B cell (primary cell): ENCODE results near the gene CDC34. TPM values are rescaled to one million over a fixed set of nuclear protein-coding genes. Genes with fewer than 3 reads are reported as not detected.
A peak's percentile ranks its signal among the peaks of the same experiment; 100 is the strongest.

Experiments
- ATAC-seq: fragments of 200-7000 bp; cut with Tn5 transposase; one replicate; pipeline ENCODE4 v1.10.0; 2021; ENCODE audit warnings: low read depth, mild to moderate bottlenecking, moderate number of reproducible peaks, moderate library complexity
- CTCF ChIA-PET: fragments of 350-600 bp; sonication (Branson Sonifier 250); formaldehyde crosslinking; loops from one replicate; lab custom pipeline; 2021; ENCODE audit warnings: antibody characterized with exemption, inconsistent platforms; lab: Charles Lee
- POLR2A ChIA-PET: fragments of 350-600 bp; sonication (Branson Sonifier 250); formaldehyde crosslinking; loops from one replicate; lab custom pipeline; 2021; ENCODE audit warnings: antibody characterized with exemption; lab: Charles Lee
- DNase-seq: peaks from one replicate; pipeline ENCODE4 v3.0.0; 2013
- H2AFZ ChIP-seq: 2 replicates; pipeline ENCODE4 v1.6.1; 2012; ENCODE audit warnings: mild to moderate bottlenecking, low read depth, low read length; ENCODE audit not compliant: insufficient read depth, poor library complexity, severe bottlenecking
- H3K27ac ChIP-seq, 2 donors: 1 replicate in 1 of 2; 2 replicates in 1 of 2; pipeline ENCODE4 v1.5.1; 2012 to 2013; ENCODE audit warnings: low read length in 2 of 2, mild to moderate bottlenecking in 2 of 2, moderate library complexity in 1 of 2
- H3K27me3 ChIP-seq, 4 experiments: fragments of 200-600 bp in 1 of 4; sonication (generic) in 1 of 4; replicated peaks in 1 of 4; 1 replicate in 2 of 4; 2 replicates in 2 of 4; pipeline versions ENCODE4 v1.6.1 to v1.7.0; 2013 to 2016; ENCODE audit warnings: low read length in 3 of 4, mild to moderate bottlenecking in 2 of 4, mixed read lengths in 1 of 4, moderate library complexity in 1 of 4; ENCODE audit not compliant: insufficient read depth in 4 of 4, control insufficient read depth in 3 of 4; ENCODE audit errors: control extremely low read depth in 1 of 4
- H3K36me3 ChIP-seq, 2 experiments: replicated peaks in 1 of 2; 1 replicate in 1 of 2; 2 replicates in 1 of 2; pipeline versions ENCODE4 v1.6.1 to v1.7.1; 2013; ENCODE audit warnings: low read length in 1 of 2; ENCODE audit not compliant: insufficient read depth in 2 of 2, control insufficient read depth in 1 of 2; ENCODE audit errors: control extremely low read depth in 1 of 2, extremely low read depth in 1 of 2
- H3K4me1 ChIP-seq, 2 donors: fragments of 200-600 bp in 1 of 2; sonication (generic) in 1 of 2; 1 replicate in 1 of 2; 2 replicates in 1 of 2; pipeline versions ENCODE4 v1.5.1 to v1.6.1; 2013 to 2017; ENCODE audit warnings: low read length in 2 of 2; ENCODE audit not compliant: control insufficient read depth in 2 of 2, insufficient read depth in 2 of 2
- H3K4me2 ChIP-seq: replicated peaks from 2 replicates; pipeline ENCODE3; 2012; ENCODE audit warnings: mild to moderate bottlenecking, low read depth, low read length; ENCODE audit not compliant: poor library complexity, severe bottlenecking
- H3K4me3 ChIP-seq, 5 experiments: fragments of 200-600 bp in 1 of 5; sonication (generic) in 1 of 5; 1 replicate in 3 of 5; 2 replicates in 2 of 5; pipeline versions ENCODE4 v1.5.1 to v1.7.0; 2011 to 2016; ENCODE audit warnings: low read length in 4 of 5, mild to moderate bottlenecking in 4 of 5, low read depth in 2 of 5, control low read depth in 1 of 5, moderate library complexity in 1 of 5; ENCODE audit not compliant: insufficient read depth in 1 of 5; ENCODE audit errors: control extremely low read depth in 1 of 5, extremely low read depth in 1 of 5
- H3K79me2 ChIP-seq: fragments of 200-600 bp; sonication (generic); one replicate; pipeline ENCODE4 v1.6.0; 2016; ENCODE audit warnings: low read length; ENCODE audit not compliant: control insufficient read depth, insufficient read depth
- H3K9ac ChIP-seq: fragments of 200-600 bp; sonication (generic); 2 replicates; pipeline ENCODE4 v1.6.1; 2017; ENCODE audit warnings: mild to moderate bottlenecking, low read length, moderate library complexity
- H3K9me3 ChIP-seq, 3 donors: one replicate each; pipeline versions ENCODE4 v1.6.1 to v1.7.1; 2013; ENCODE audit warnings: low read length in 2 of 3; ENCODE audit not compliant: control insufficient read depth in 2 of 3, insufficient read depth in 1 of 3; ENCODE audit errors: control extremely low read depth in 1 of 3
- H4K20me1 ChIP-seq: 2 replicates; pipeline ENCODE4 v1.6.0; 2012; ENCODE audit warnings: mild to moderate bottlenecking, low read length; ENCODE audit not compliant: insufficient read depth, control insufficient read depth, poor library complexity, severe bottlenecking
- H3K27ac Mint-ChIP-seq: one replicate; pipeline ENCODE4 v1.8.0; 2021; ENCODE audit warnings: mixed read lengths
- H3K27me3 Mint-ChIP-seq: one replicate; pipeline ENCODE4 v1.8.0; 2021; ENCODE audit warnings: mixed read lengths
- H3K4me1 Mint-ChIP-seq: one replicate; pipeline ENCODE4 v1.8.0; 2021; ENCODE audit warnings: mixed read lengths
- H3K4me3 Mint-ChIP-seq: one replicate; pipeline ENCODE4 v1.8.0; 2021; ENCODE audit warnings: mixed read lengths
- H3K9me3 Mint-ChIP-seq: one replicate; pipeline ENCODE4 v1.8.0; 2022; ENCODE audit warnings: mixed read lengths; ENCODE audit not compliant: insufficient read depth
- CTCF ChIP-seq: fragments of 200-600 bp; IDR thresholded peaks from one replicate; pipeline ENCODE4 v1.8.0; 2022; ENCODE audit warnings: antibody characterized with exemption, mild to moderate bottlenecking
- EZH2 ChIP-seq: IDR thresholded peaks from 2 replicates; pipeline ENCODE4 v1.6.1; 2012; ENCODE audit warnings: borderline replicate concordance, low read depth, mild to moderate bottlenecking, moderate library complexity, low read length; ENCODE audit not compliant: insufficient read depth, poor library complexity, severe bottlenecking
- WGBS: methylation state at CpG from one replicate; pipeline ENCODE4 v1.1.5; 2013; ENCODE audit warnings: missing lambda C conversion rate; ENCODE audit not compliant: insufficient coverage; 5-methylcytosine and 5-hydroxymethylcytosine counted together
- intact Hi-C: fragments of 100-400 bp; cut with micrococcal nuclease; formaldehyde crosslinking; loops from one replicate; pipeline ENCODE4 v1.10.0; 2022
- polyA plus RNA-seq: library from polyadenylated mRNA; depleted of rRNA; stranded (reverse); fragments of >200 nt; gene quantifications from 2 replicates; pipeline ENCODE4 v1.2.3, GENCODE V29; 2012
- total RNA-seq, 2 donors: library from RNA; stranded (reverse); fragments of 120-200 nt in 1 of 2; gene quantifications; 1 replicate in 1 of 2; 2 replicates in 1 of 2; pipeline versions ENCODE4 v1.2.3 to v1.2.4, GENCODE V29; 2013 to 2022

CDC34 gene
- total and polyA plus RNA-seq, 2 donors (not counting 1 experiment from before 2014, with no cell fraction given) = 26.9 to 28.4 TPM

GRCh38 chr19:508204-509150 lies 23.1 kb upstream of the CDC34 start:
- peaks cover 19% of the 10 kb centered on the region for H3K79me2 ChIP-seq
- Mint-ChIP-seq H3K4me1 (peaks cover 28% of the 10 kb centered on the region), H3K27me3 (no peaks in the 10 kb centered on the region), H3K27ac (peak overlapping the region; percentile 99), H3K4me3 (peak overlapping the region; percentile 90), H3K9me3 (no peaks in the 10 kb centered on the region)
- H3K9ac ChIP-seq = peak overlapping the region; percentile 91
- no peak for ATAC-seq
- no peak overlapping the region for H3K27ac ChIP-seq
- intact Hi-C loops = loop anchor here (5.0 to 10.0 kb wide), 2 partner anchors 164 to 734 kb away; partner anchors contain the start of genes ATP5F1D and MIER2
- TF ChIP-seq CTCF (no peak), EZH2 (no peak)
- ChIA-PET CTCF (interaction anchor here (3.1 kb wide), 1 partner anchor 22 kb away, joined by 24 read pairs; the partner anchor contains the start of gene CDC34), POLR2A (no interaction called here)
- peak overlapping the region; percentile 97 for H3K4me2 ChIP-seq
- WGBS = 69% methylated on average over 32 of the region's 32 CpGs
- peak overlapping the region; percentile 13 to 92 (median 85) for H3K4me3 ChIP-seq
- no peaks in the 10 kb centered on the region for H3K27me3 ChIP-seq
- peak overlapping the region; percentile 99 for H2AFZ ChIP-seq
- peaks cover 23% of the 10 kb centered on the region for H4K20me1 ChIP-seq
- peaks cover 31 to 34% of the 10 kb centered on the region in 2 donors for H3K4me1 ChIP-seq
- no peaks in the 10 kb centered on the region for H3K36me3 ChIP-seq
- H3K9me3 ChIP-seq = peaks cover 0 to 8% (median 0%) of the 10 kb centered on the region in 3 donors
- no peak for DNase-seq
